ENCODE data around the gene PACSIN1. TPM values are rescaled to one million over a fixed set of nuclear protein-coding genes. Genes with fewer than 3 reads are reported as not detected.

Gene PACSIN1
- total RNA-seq, 5 donors from 2014 or later (not counting 1 experiment from before 2014, with no cell fraction given): 0.86 to 3.2 (median 2.4) TPM

GRCh38 chr6:34455831-34456230 is 10.0 kb upstream of the PACSIN1 start:
- Mint-ChIP-seq H3K4me1 (no peaks in the 10 kb centered on the region), H3K27ac (no peak overlapping the region), H3K27me3 (no peaks in the 10 kb centered on the region), H3K4me3 (no peak overlapping the region), H3K9me3 (peaks cover 0 to 6% (median 0%) of the 10 kb centered on the region in 3 donors), H3K36me3 (no peaks in the 10 kb centered on the region)
- no CpG with 5 or more reads among the region's 1 CpG for WGBS (ENCODE audit: insufficient coverage)
- no peak for ATAC-seq (replicated peaks in 1 of 4)
- DNase-seq: no peak
- peaks cover 0 to 7% of the 10 kb centered on the region in 2 experiments for H3K27me3 ChIP-seq (replicated peaks in 1 of 2; ENCODE audit: control insufficient read depth in 2 of 2, extremely low read depth in 1 of 2, insufficient read depth in 2 of 2, low read length in 1 of 2)
- H3K36me3 ChIP-seq (ENCODE audit: control insufficient read depth in 2 of 2, extremely low read depth in 1 of 2, insufficient read depth in 1 of 2, low read length in 1 of 2): no peaks in the 10 kb centered on the region
- ChIA-PET POLR2A (interaction anchor here in 1 of 2 donors (0.6 kb wide), 1 partner anchor 30 kb away, joined by 5 read pairs; no protein-coding TSS in a partner anchor), CTCF (no interaction called here)
- no peak overlapping the region for H3K27ac ChIP-seq (ENCODE audit: low read length)
- H3K4me3 ChIP-seq (ENCODE audit: control insufficient read depth in 1 of 2, extremely low read depth in 1 of 2, low read length in 1 of 2): no peak overlapping the region
- H3K9me3 ChIP-seq: no peaks in the 10 kb centered on the region
- no peaks in the 10 kb centered on the region for H3K4me1 ChIP-seq (ENCODE audit: control insufficient read depth in 1 of 2, extremely low read depth in 1 of 2, insufficient read depth in 2 of 2, low read length in 2 of 2)

- Histone ChIP-seq H3K9me3 (no peaks in the 10 kb centered on the region), H3K27me3 (replicated peaks in 1 of 2; ENCODE audit: control insufficient read depth in 2 of 2, extremely low read depth in 1 of 2, insufficient read depth in 2 of 2, low read length in 1 of 2) (peaks cover 0 to 7% of the 10 kb centered on the region in 2 experiments), H3K4me1 (ENCODE audit: control insufficient read depth in 1 of 2, extremely low read depth in 1 of 2, insufficient read depth in 2 of 2, low read length in 2 of 2) (no peaks in the 10 kb centered on the region), H3K27ac (ENCODE audit: low read length) (no peak overlapping the region), H3K4me3 (ENCODE audit: control insufficient read depth in 1 of 2, extremely low read depth in 1 of 2, low read length in 1 of 2) (no peak overlapping the region), H3K36me3 (ENCODE audit: control insufficient read depth in 2 of 2, extremely low read depth in 1 of 2, insufficient read depth in 1 of 2, low read length in 1 of 2) (no peaks in the 10 kb centered on the region)
- H3K36me3 Mint-ChIP-seq: no peaks in the 10 kb centered on the region
- ChIA-PET CTCF (interaction anchor here (0.5 to 1.1 kb wide), 3 partner anchors 147 to 1701 kb away, joined by 3 to 7 read pairs (median 3); no protein-coding TSS in a partner anchor), POLR2A (no interaction called here)
- H3K27me3 Mint-ChIP-seq: no peaks in the 10 kb centered on the region
- no peak overlapping the region for H3K4me3 Mint-ChIP-seq
- 62% methylated on average over 2 of the region's 2 CpGs for WGBS (ENCODE audit: insufficient coverage)
- ATAC-seq (replicated peaks in 1 of 4): no peak
- no peak for DNase-seq
- no peaks in the 10 kb centered on the region for H3K4me1 Mint-ChIP-seq
- H3K9me3 Mint-ChIP-seq: no peaks in the 10 kb centered on the region
- H3K27ac Mint-ChIP-seq: no peak overlapping the region
These were observed 8.5 kb upstream of the PACSIN1 start for GRCh38 chr6:34457382-34457741.

GRCh38 chr6:34457742-34458735 is 7.8 kb upstream of the PACSIN1 start:
- Histone ChIP-seq H3K36me3 (ENCODE audit: control insufficient read depth in 2 of 2, extremely low read depth in 1 of 2, insufficient read depth in 1 of 2, low read length in 1 of 2) (no peaks in the 10 kb centered on the region), H3K9me3 (no peaks in the 10 kb centered on the region), H3K27me3 (replicated peaks in 1 of 2; ENCODE audit: control insufficient read depth in 2 of 2, extremely low read depth in 1 of 2, insufficient read depth in 2 of 2, low read length in 1 of 2) (peaks cover 0 to 10% of the 10 kb centered on the region in 2 experiments), H3K4me3 (ENCODE audit: control insufficient read depth in 1 of 2, extremely low read depth in 1 of 2, low read length in 1 of 2) (no peak overlapping the region), H3K4me1 (ENCODE audit: control insufficient read depth in 1 of 2, extremely low read depth in 1 of 2, insufficient read depth in 2 of 2, low read length in 2 of 2) (no peaks in the 10 kb centered on the region), H3K27ac (ENCODE audit: low read length) (no peak overlapping the region)
- no peak for DNase-seq
- H3K4me1 Mint-ChIP-seq: no peaks in the 10 kb centered on the region
- ChIA-PET POLR2A (no interaction called here), CTCF (interaction anchor here (0.5 to 4.1 kb wide), 3 partner anchors 151 to 681 kb away, joined by 3 to 71 read pairs (median 22); no protein-coding TSS in a partner anchor)
- whole genome bisulfite sequencing (ENCODE audit: insufficient coverage): 89% methylated on average over 11 of the region's 14 CpGs
- no peaks in the 10 kb centered on the region for H3K36me3 Mint-ChIP-seq
- no peak overlapping the region for H3K4me3 Mint-ChIP-seq
- H3K27me3 Mint-ChIP-seq: no peaks in the 10 kb centered on the region
- no peak overlapping the region for H3K27ac Mint-ChIP-seq
- H3K9me3 Mint-ChIP-seq: no peaks in the 10 kb centered on the region
- no peak for ATAC-seq (replicated peaks in 1 of 4)

- H3K4me1 Mint-ChIP-seq: peaks cover 0 to 1% (median 1%) of the 10 kb centered on the region in 3 donors
- Histone ChIP-seq H3K4me3 (ENCODE audit: control insufficient read depth in 1 of 2, extremely low read depth in 1 of 2, low read length in 1 of 2) (no peak overlapping the region), H3K9me3 (no peaks in the 10 kb centered on the region), H3K36me3 (ENCODE audit: control insufficient read depth in 2 of 2, extremely low read depth in 1 of 2, insufficient read depth in 1 of 2, low read length in 1 of 2) (no peaks in the 10 kb centered on the region), H3K27me3 (replicated peaks in 1 of 2; ENCODE audit: control insufficient read depth in 2 of 2, extremely low read depth in 1 of 2, insufficient read depth in 2 of 2, low read length in 1 of 2) (peaks cover 4 to 23% of the 10 kb centered on the region in 2 experiments), H3K27ac (ENCODE audit: low read length) (no peak overlapping the region), H3K4me1 (ENCODE audit: control insufficient read depth in 1 of 2, extremely low read depth in 1 of 2, insufficient read depth in 2 of 2, low read length in 2 of 2) (no peaks in the 10 kb centered on the region)
- no peaks in the 10 kb centered on the region for H3K36me3 Mint-ChIP-seq
- H3K9me3 Mint-ChIP-seq: no peaks in the 10 kb centered on the region
- ChIA-PET CTCF (interaction anchor here (0.5 to 4.1 kb wide), 13 partner anchors 13 to 781 kb away, joined by 3 to 71 read pairs (median 5); partner anchors contain the start of gene SMIM29 (in 1 of the 2)), POLR2A (no interaction called here)
- H3K27ac Mint-ChIP-seq: no peak overlapping the region
- no peak overlapping the region for H3K4me3 Mint-ChIP-seq
- ATAC-seq (replicated peaks in 1 of 4) (peak; percentile 63 to 81 (median 72)), DNase-seq (peak in 33 of 35 experiments; percentile 6 to 75 (median 32))
- H3K27me3 Mint-ChIP-seq: peaks cover 8 to 13% of the 10 kb centered on the region in 2 donors
- 10% methylated on average over 2 of the region's 6 CpGs for WGBS (ENCODE audit: insufficient coverage)
These were observed 5.8 kb upstream of the PACSIN1 start for GRCh38 chr6:34459899-34460593.

- Mint-ChIP-seq H3K9me3 (no peaks in the 10 kb centered on the region), H3K4me1 (peaks cover 0 to 6% (median 6%) of the 10 kb centered on the region in 3 donors), H3K36me3 (no peaks in the 10 kb centered on the region), H3K27me3 (peaks cover 13 to 18% of the 10 kb centered on the region in 2 donors), H3K4me3 (no peak overlapping the region), H3K27ac (no peak overlapping the region)
- WGBS (ENCODE audit: insufficient coverage): 86% methylated on average over 2 of the region's 5 CpGs
- POLR2A ChIA-PET: no interaction called here
- H3K4me3 ChIP-seq (ENCODE audit: control insufficient read depth in 1 of 2, extremely low read depth in 1 of 2, low read length in 1 of 2): no peak overlapping the region
- peaks cover 4 to 29% of the 10 kb centered on the region in 2 experiments for H3K27me3 ChIP-seq (replicated peaks in 1 of 2; ENCODE audit: control insufficient read depth in 2 of 2, extremely low read depth in 1 of 2, insufficient read depth in 2 of 2, low read length in 1 of 2)
- CTCF ChIA-PET: interaction anchor here (0.5 to 4.1 kb wide), 8 partner anchors 14 to 679 kb away, joined by 3 to 71 read pairs (median 5); no protein-coding TSS in a partner anchor
- H3K36me3 ChIP-seq (ENCODE audit: control insufficient read depth in 2 of 2, extremely low read depth in 1 of 2, insufficient read depth in 1 of 2, low read length in 1 of 2): no peaks in the 10 kb centered on the region
- H3K9me3 ChIP-seq: no peaks in the 10 kb centered on the region
- peaks cover 3 to 7% of the 10 kb centered on the region in 2 experiments for H3K4me1 ChIP-seq (ENCODE audit: control insufficient read depth in 1 of 2, extremely low read depth in 1 of 2, insufficient read depth in 2 of 2, low read length in 2 of 2)
- ATAC-seq (replicated peaks in 1 of 4): no peak
- no peak overlapping the region for H3K27ac ChIP-seq (ENCODE audit: low read length)
- DNase-seq: no peak
These were observed 4.9 kb upstream of the PACSIN1 start for GRCh38 chr6:34460796-34461507.
